GM19467 (cell line): ENCODE measurements around the gene ALKBH6.
"Not testable (repeated sequence)": the region's sequence is repeated elsewhere in the genome, so short reads cannot be mapped to it uniquely, and the experiment has no call there.

ENCODE experiments used
- ATAC-seq: cut with Tn5 transposase; IDR thresholded peaks from one replicate; pipeline ENCODE4 v1.9.1; 2021; ENCODE audit warnings: mild to moderate bottlenecking, moderate library complexity; ENCODE audit not compliant: unreplicated experiment

The ALKBH6 gene

DNA sequence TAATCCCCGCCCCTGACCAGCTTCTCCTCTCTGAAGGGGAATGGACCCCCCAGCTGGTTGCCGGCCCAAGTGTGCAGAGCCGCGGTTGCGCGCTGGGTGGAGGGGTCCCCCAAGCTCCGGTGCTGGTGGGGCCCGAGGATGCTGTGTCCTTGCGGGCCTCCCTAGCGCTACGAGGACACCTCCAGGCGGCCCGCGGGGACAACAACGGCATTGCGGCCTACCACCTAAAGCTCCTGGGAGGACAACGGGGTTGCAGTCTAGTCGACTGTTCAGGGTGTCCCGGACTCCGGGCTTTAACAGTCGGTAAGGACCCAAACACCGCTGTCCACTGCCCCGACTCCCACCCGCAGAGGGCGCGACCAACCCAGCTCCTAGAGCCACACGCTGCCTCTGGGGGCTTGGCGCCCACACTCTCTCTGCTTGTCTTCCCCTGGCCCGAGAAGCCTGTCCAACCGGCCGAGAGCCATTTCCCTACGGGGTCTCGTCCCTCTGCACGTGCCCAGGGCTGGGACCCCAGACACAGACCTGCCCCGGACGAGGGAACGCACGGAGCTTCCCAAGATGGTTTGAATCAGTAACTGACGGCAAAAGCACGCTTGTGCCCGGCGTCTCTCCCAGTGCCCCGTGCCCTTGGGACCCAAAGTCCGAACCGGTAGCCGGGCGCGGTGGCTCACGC, 20.0 kb downstream of the ALKBH6 start:
- no peak for ATAC-seq

- ATAC-seq = no peak
Observed at GRCh38 chr19:35992907-35993765, 20.9 kb downstream of the ALKBH6 start.

GRCh38 chr19:35991731-35992450, 22.1 kb downstream of the ALKBH6 start:
- ATAC-seq = no peak

GRCh38 chr19:35990771-35991730, 23.0 kb downstream of the ALKBH6 start:
- no peak for ATAC-seq

DNA sequence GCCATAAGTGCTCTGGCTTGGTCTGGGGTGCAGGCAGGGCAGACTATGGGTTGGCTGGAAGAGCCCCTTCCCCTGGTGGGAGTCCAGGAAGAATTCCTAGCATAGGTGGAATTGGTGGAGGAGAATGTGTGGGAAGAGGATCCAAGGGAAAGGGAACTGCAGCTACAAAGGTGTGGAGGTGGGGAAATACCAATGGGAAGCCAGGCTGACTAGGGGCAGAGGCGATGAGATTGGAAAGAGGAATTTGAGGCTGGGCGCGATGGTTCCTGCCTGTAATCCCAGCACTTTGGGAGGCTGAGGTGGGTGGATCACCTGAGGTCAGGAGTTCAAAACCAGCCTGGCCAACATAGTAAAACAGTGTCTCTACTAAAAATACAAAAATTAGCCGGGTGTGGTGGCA, 23.9 kb downstream of the ALKBH6 start:
- ATAC-seq = no peak

- ATAC-seq = no peak
Observed at GRCh38 chr19:35988824-35989223, 25.2 kb downstream of the ALKBH6 start.

DNA sequence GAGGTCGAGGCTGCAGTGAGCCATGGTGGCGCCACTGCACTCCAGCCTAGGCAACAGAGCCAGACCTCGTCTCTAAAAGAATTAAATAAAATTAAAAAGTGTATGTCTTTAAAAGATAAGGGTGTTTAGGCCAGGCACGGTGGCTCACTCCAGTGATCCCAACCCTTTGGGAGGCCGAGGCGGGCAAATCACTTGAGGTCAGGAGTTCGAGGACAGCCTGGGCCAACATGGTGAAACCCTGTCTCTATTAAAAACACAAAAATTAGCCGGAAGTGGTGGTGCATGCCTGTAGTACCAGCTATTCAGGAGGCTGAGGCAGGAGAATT, 26.5 kb downstream of the ALKBH6 start:
- no peak for ATAC-seq

- no peak for ATAC-seq
Observed at GRCh38 chr19:35986664-35987570, 27.1 kb downstream of the ALKBH6 start.

DNA sequence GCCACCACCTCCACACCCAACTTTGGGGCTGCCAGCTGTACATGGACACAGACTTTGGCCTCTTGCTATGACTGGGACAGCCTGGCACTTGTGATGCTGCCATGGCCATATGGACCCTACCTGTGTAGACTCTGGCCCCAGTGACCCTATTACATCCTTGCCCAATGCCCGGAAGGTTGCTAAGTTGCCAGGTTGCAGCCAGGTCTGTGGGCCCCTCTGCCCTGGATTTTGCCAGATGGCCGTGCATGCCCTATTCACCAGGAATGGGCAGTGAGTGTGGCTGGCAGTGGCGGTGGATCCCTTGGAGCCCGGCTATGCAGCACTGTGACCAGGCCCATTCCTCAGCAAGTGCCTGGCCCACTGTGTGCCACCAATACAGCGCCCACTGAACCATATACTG, 27.9 kb downstream of the ALKBH6 start:
- ATAC-seq = no peak

- ATAC-seq = no peak
Observed at GRCh38 chr19:35983177-35983576, 30.8 kb downstream of the ALKBH6 start.

GRCh38 chr19:35980997-35981396, 33.0 kb downstream of the ALKBH6 start:
- not testable (repeated sequence) for ATAC-seq

- ATAC-seq = no peak
Observed at GRCh38 chr19:35978832-35979365, 35.1 kb downstream of the ALKBH6 start.

DNA sequence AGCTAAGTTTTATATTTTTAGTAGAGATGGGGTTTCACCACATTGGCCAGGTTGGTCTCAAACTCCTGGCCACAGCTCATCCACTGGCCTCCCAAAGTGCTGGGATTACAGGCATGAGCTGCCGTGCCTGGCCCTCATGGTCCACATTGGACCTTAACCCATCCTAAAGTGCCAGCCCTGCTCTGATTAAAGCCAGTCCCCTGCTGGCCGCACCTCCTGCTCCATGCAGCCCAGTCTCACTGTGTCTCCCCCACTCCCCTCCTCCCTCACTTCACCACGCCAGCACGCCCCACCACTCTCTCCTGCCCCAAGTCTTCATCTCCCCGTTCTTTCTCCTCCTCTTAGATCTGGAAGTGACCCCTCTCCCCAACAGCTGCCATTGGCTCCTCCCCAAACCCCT, 35.7 kb downstream of the ALKBH6 start:
- no peak for ATAC-seq

DNA sequence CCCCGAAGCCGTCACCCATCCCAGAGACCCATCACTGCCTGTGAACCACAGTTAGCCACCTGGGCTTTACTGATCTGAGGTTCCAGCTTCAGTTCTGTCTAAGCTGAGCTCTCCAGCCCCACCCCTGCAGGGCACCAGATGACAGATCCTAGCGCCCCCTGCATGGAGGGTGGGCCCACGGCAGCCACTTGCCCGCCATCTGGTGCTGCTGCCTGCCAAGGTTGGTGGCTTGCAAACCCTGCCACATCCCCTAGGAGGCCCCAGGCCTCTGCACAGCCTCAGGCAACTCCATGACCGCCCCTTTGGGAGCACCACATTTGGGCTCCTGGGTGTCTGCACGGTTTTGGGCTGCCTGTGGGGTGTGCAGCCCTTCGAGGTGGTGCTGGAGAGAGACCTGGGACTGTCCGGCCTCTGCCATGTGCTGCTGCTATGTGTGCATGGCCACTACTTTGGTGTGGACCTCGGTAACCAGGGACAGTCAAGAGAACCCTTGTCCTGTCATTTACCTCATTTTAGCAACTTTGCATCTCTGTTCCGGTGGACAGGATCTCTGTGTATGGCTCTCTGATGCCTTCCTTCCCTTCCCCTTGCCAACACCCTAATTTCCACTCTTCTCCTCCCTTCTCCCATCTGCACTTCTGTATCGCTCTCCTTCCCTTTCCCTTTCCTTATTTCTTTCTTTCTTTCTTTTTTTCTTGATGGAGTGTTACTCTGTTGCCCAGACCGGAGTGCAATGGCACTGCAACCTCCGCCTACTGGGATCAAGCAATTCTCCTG, 36.4 kb downstream of the ALKBH6 start:
- no peak for ATAC-seq

DNA sequence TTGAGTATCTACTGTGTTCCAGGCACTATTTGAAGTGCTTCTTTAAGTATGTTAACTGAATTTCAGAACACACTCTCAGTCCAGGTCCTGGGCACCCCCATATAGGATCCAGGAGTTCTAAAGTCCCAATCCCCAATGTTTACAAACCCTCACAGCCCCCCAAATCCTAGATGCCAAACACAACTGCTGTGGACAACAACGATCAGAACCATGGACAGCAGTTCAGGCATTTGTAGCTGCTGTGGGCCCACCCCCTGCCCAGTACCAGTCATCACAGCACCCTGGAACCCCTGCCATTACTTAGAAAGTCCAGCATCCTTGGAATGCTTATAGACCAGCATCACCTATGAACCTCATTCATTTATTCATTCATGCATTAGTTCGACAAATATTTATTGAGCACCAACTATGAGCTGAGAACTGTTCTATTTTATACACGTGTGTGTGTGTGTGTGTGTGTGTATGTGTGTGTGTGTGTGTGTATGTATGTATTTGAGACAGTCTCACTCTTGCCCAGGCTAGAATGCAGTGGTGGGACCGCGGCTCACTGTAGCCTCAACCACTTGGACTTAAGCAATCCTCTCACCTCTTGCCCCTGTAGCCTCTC, 38.3 kb downstream of the ALKBH6 start:
- ATAC-seq = no peak

GRCh38 chr19:35973487-35973886, 40.5 kb downstream of the ALKBH6 start:
- ATAC-seq = no peak

GRCh38 chr19:35966771-35967170, 47.2 kb downstream of the ALKBH6 start:
- ATAC-seq = no peak

DNA sequence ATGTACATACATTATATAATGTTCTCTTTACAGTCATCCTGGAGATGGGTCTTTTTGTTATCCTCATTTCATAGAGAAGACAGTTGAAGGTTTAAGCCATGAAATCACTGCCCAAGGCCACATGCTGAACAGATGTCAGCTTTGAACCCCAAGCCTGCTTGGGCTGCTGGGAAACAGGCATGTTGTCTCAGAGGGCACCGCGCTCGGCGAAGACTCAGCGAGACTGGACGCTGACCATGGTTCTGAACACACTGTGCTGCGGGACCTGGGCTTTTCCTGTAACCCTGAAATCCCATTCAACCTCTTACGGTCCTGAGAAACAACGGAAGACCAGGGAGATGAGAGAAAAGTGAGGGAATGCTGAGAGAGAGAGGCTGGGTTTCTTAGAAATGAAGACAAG, 50.5 kb downstream of the ALKBH6 start:
- no peak for ATAC-seq
